ENCODE data around the gene SDS.

Gene SDS

DNA sequence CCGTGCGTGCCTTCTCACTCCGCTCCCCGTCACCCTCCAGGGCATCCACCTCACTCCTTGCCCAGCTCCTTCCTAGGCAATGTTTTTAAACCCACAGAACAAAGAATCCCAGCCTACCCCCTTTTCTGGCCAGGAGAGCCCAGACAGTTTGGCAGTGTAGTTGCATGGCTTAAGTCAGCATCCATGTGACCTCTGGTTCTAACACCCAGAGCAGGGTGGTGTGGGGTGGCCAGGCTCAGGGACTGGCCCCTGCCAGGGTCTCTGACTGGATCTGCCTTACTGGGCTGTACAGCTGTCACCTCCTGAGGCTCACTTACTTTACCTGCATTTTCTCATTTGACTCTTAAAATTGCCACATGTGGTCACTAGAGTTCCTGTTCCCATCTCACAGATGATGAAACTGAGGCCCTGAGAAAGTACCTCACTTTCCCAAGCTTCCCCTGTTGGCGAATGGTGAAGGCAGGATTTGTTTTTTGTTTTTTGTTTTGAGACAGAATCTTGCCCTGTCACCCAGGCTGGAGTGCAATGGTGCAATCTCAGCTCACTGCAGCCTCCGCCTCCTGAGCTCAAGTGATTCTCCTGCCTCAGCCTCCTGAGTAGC, 18.3 kb downstream of the SDS start:
- Histone ChIP-seq H3K27ac (ENCODE audit: low read length) (no peak overlapping the region), H3K9ac (ENCODE audit: low read depth, low read length) (no peak overlapping the region), H3K4me3 (ENCODE audit: low read depth in 1 of 2, low read length in 2 of 2) (no peak overlapping the region), H3K4me2 (ENCODE audit: insufficient read depth, low read length) (no peak overlapping the region), H3K27me3 (ENCODE audit: insufficient read depth, low read length, poor library complexity) (no peaks in the 10 kb centered on the region), H3K79me2 (ENCODE audit: insufficient read depth, low read length) (no peaks in the 10 kb centered on the region), H3K4me1 (ENCODE audit: insufficient read depth, low read length) (no peaks in the 10 kb centered on the region), H3K9me3 (ENCODE audit: insufficient read depth, low read length, severe bottlenecking) (no peaks in the 10 kb centered on the region), H3K36me3 (ENCODE audit: insufficient read depth, low read length) (no peaks in the 10 kb centered on the region), H2AFZ (ENCODE audit: low read depth, low read length) (no peak overlapping the region), H4K20me1 (ENCODE audit: insufficient read depth, low read length) (no peaks in the 10 kb centered on the region)
- DNase-seq, result no peak
- no peak for TF ChIP-seq EZH2 (IDR thresholded peaks at IDR 0.05; ENCODE audit: borderline replicate concordance, low read depth, low read length, severe bottlenecking)
- TF ChIP-seq, protein P1, sequence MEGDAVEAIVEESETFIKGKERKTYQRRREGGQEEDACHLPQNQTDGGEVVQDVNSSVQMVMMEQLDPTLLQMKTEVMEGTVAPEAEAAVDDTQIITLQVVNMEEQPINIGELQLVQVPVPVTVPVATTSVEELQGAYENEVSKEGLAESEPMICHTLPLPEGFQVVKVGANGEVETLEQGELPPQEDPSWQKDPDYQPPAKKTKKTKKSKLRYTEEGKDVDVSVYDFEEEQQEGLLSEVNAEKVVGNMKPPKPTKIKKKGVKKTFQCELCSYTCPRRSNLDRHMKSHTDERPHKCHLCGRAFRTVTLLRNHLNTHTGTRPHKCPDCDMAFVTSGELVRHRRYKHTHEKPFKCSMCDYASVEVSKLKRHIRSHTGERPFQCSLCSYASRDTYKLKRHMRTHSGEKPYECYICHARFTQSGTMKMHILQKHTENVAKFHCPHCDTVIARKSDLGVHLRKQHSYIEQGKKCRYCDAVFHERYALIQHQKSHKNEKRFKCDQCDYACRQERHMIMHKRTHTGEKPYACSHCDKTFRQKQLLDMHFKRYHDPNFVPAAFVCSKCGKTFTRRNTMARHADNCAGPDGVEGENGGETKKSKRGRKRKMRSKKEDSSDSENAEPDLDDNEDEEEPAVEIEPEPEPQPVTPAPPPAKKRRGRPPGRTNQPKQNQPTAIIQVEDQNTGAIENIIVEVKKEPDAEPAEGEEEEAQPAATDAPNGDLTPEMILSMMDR (IDR thresholded peaks at IDR 0.05; ENCODE audit: borderline replicate concordance, extremely low read depth, low read length, poor library complexity, severe bottlenecking), result no peak
- no peak for ATAC-seq (ENCODE audit: insufficient read depth, low read depth)

DNA sequence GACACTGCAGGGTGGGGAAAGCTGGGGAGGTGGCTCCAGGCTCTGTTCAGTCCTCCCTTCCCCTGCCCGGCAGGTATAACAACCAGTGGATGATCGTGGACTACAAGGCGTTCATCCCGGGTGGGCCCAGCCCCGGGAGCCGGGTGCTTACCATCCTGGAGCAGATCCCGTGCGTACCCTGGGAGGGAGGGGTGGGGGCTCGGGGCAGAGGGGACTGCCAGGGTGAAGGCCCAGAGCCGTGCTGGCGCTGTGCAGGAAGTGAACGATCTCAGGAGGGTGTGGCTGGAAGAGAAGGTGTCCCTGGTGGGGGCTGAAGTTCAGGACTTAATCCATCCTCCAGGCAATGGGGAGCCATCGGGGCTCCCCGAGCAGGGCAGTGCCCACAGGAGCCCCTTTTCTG, 18.9 kb downstream of the SDS start:
- no peak overlapping the region for H3K4me3 ChIP-seq (ENCODE audit: low read depth in 1 of 2, low read length in 2 of 2)
- no peak overlapping the region for H2AFZ ChIP-seq (ENCODE audit: low read depth, low read length)
- peak; percentile 14; the same call in 1 of the 3 replicates for ATAC-seq (ENCODE audit: insufficient read depth, low read depth)
- no peak for TF ChIP-seq EZH2 (IDR thresholded peaks at IDR 0.05; ENCODE audit: borderline replicate concordance, low read depth, low read length, severe bottlenecking)
- TF ChIP-seq, protein P1 (IDR thresholded peaks at IDR 0.05; ENCODE audit: borderline replicate concordance, extremely low read depth, low read length, poor library complexity, severe bottlenecking), result no peak
- H3K4me1 ChIP-seq (ENCODE audit: insufficient read depth, low read length), result no peaks in the 10 kb centered on the region
- no peak overlapping the region for H3K4me2 ChIP-seq (ENCODE audit: insufficient read depth, low read length)
- no peak overlapping the region for H3K27ac ChIP-seq (ENCODE audit: low read length)
- no peaks in the 10 kb centered on the region for H3K9me3 ChIP-seq (ENCODE audit: insufficient read depth, low read length, severe bottlenecking)
- no peaks in the 10 kb centered on the region for H3K36me3 ChIP-seq (ENCODE audit: insufficient read depth, low read length)
- no peak overlapping the region for H3K9ac ChIP-seq (ENCODE audit: low read depth, low read length)
- H3K27me3 ChIP-seq (ENCODE audit: insufficient read depth, low read length, poor library complexity), result no peaks in the 10 kb centered on the region
- DNase-seq, result no peak
- no peaks in the 10 kb centered on the region for H4K20me1 ChIP-seq (ENCODE audit: insufficient read depth, low read length)
- no peaks in the 10 kb centered on the region for H3K79me2 ChIP-seq (ENCODE audit: insufficient read depth, low read length)

- Histone ChIP-seq H3K27me3 (ENCODE audit: insufficient read depth, low read length, poor library complexity) (no peaks in the 10 kb centered on the region), H2AFZ (ENCODE audit: low read depth, low read length) (no peak overlapping the region), H3K79me2 (ENCODE audit: insufficient read depth, low read length) (no peaks in the 10 kb centered on the region), H3K4me1 (ENCODE audit: insufficient read depth, low read length) (no peaks in the 10 kb centered on the region), H3K9ac (ENCODE audit: low read depth, low read length) (no peak overlapping the region), H3K9me3 (ENCODE audit: insufficient read depth, low read length, severe bottlenecking) (no peaks in the 10 kb centered on the region), H3K4me3 (ENCODE audit: low read depth in 1 of 2, low read length in 2 of 2) (no peak overlapping the region), H3K27ac (ENCODE audit: low read length) (no peak overlapping the region), H4K20me1 (ENCODE audit: insufficient read depth, low read length) (no peaks in the 10 kb centered on the region), H3K36me3 (ENCODE audit: insufficient read depth, low read length) (no peaks in the 10 kb centered on the region), H3K4me2 (ENCODE audit: insufficient read depth, low read length) (no peak overlapping the region)
- DNase-seq (no peak), ATAC-seq (ENCODE audit: insufficient read depth, low read depth) (no peak)
- no peak for TF ChIP-seq EZH2 (IDR thresholded peaks at IDR 0.05; ENCODE audit: borderline replicate concordance, low read depth, low read length, severe bottlenecking)
- TF ChIP-seq, protein P1 (IDR thresholded peaks at IDR 0.05; ENCODE audit: borderline replicate concordance, extremely low read depth, low read length, poor library complexity, severe bottlenecking), result no peak
Observed at GRCh38 chr12:113382206-113382605, 21.5 kb downstream of the SDS start.
